Measurements from ENCODE around the gene USP21.

USP21 gene

GRCh38 chr1:161160671-161161145 is 1.4 kb downstream of the USP21 start:
- H3K36me3 ChIP-seq (ENCODE audit: control insufficient read depth, low read length) = peaks cover 55% of the 10 kb centered on the region
- peaks cover 31% of the 10 kb centered on the region for H3K4me1 ChIP-seq (ENCODE audit: control insufficient read depth, low read length)
- peak overlapping the region; percentile 69; the same call in 1 of the 2 replicates for H3K4me2 ChIP-seq (ENCODE audit: low read length)
- no peak for TF ChIP-seq CTCF (IDR thresholded peaks at IDR 0.05; ENCODE audit: low read depth, low read length, poor library complexity, severe bottlenecking)
- TF ChIP-seq EZH2phosphoT487 (IDR thresholded peaks at IDR 0.05; ENCODE audit: borderline replicate concordance, low read length) = no peak
- H3K27me3 ChIP-seq (ENCODE audit: control insufficient read depth, low read length) = no peaks in the 10 kb centered on the region
- no peak overlapping the region for H3K27ac ChIP-seq (ENCODE audit: low read depth, low read length)
- H3K9me2 ChIP-seq (replicated peaks; ENCODE audit: control insufficient read depth, low read length) = no peaks in the 10 kb centered on the region
- peak overlapping the region; percentile 81; the same call in 1 of the 2 replicates for H3K4me3 ChIP-seq (ENCODE audit: low read length)
- no peaks in the 10 kb centered on the region for H4K20me1 ChIP-seq (ENCODE audit: control insufficient read depth, insufficient read depth, low read depth, low read length)
- H3K9me3 ChIP-seq (ENCODE audit: control insufficient read depth, insufficient read depth, low read length) = no peaks in the 10 kb centered on the region
- H3F3A ChIP-seq (ENCODE audit: control insufficient read depth, insufficient read depth) = 0 out of 2 replicates have a peak, but pooled peaks cover 11% of the 10 kb centered on the region
- H3K79me2 ChIP-seq (ENCODE audit: control insufficient read depth, low read length) = peaks cover 16% of the 10 kb centered on the region

- Histone ChIP-seq H3K79me2 (ENCODE audit: control insufficient read depth, low read length) (peaks cover 16% of the 10 kb centered on the region), H3K9me2 (replicated peaks; ENCODE audit: control insufficient read depth, low read length) (no peaks in the 10 kb centered on the region), H3K36me3 (ENCODE audit: control insufficient read depth, low read length) (peaks cover 53% of the 10 kb centered on the region), H3K4me2 (ENCODE audit: low read length) (no peak overlapping the region), H3K4me1 (ENCODE audit: control insufficient read depth, low read length) (peaks cover 34% of the 10 kb centered on the region), H3K27ac (ENCODE audit: low read depth, low read length) (no peak overlapping the region), H3K9me3 (ENCODE audit: control insufficient read depth, insufficient read depth, low read length) (no peaks in the 10 kb centered on the region), H4K20me1 (ENCODE audit: control insufficient read depth, insufficient read depth, low read depth, low read length) (no peaks in the 10 kb centered on the region), H3F3A (ENCODE audit: control insufficient read depth, insufficient read depth) (0 out of 2 replicates have a peak, but pooled peaks cover 11% of the 10 kb centered on the region), H3K4me3 (ENCODE audit: low read length) (no peak overlapping the region), H3K27me3 (ENCODE audit: control insufficient read depth, low read length) (no peaks in the 10 kb centered on the region)
- no peak for TF ChIP-seq EZH2phosphoT487 (IDR thresholded peaks at IDR 0.05; ENCODE audit: borderline replicate concordance, low read length)
- TF ChIP-seq CTCF (IDR thresholded peaks at IDR 0.05; ENCODE audit: low read depth, low read length, poor library complexity, severe bottlenecking) = no peak
These were observed 2.4 kb downstream of the USP21 start for GRCh38 chr1:161161652-161162051.

- H3K27ac ChIP-seq (ENCODE audit: low read depth, low read length) = no peak overlapping the region
- no peaks in the 10 kb centered on the region for H3K27me3 ChIP-seq (ENCODE audit: control insufficient read depth, low read length)
- H3K36me3 ChIP-seq (ENCODE audit: control insufficient read depth, low read length) = peaks cover 50% of the 10 kb centered on the region
- no peaks in the 10 kb centered on the region for H3K9me2 ChIP-seq (replicated peaks; ENCODE audit: control insufficient read depth, low read length)
- H3F3A ChIP-seq (ENCODE audit: control insufficient read depth, insufficient read depth) = 0 out of 2 replicates have a peak, but pooled peaks cover 9% of the 10 kb centered on the region
- TF ChIP-seq EZH2phosphoT487 (IDR thresholded peaks at IDR 0.05; ENCODE audit: borderline replicate concordance, low read length) (no peak), CTCF (IDR thresholded peaks at IDR 0.05; ENCODE audit: low read depth, low read length, poor library complexity, severe bottlenecking) (no peak)
- no peak overlapping the region for H3K4me3 ChIP-seq (ENCODE audit: low read length)
- peaks cover 20% of the 10 kb centered on the region for H3K79me2 ChIP-seq (ENCODE audit: control insufficient read depth, low read length)
- no peaks in the 10 kb centered on the region for H3K9me3 ChIP-seq (ENCODE audit: control insufficient read depth, insufficient read depth, low read length)
- H3K4me1 ChIP-seq (ENCODE audit: control insufficient read depth, low read length) = peaks cover 36% of the 10 kb centered on the region
- H4K20me1 ChIP-seq (ENCODE audit: control insufficient read depth, insufficient read depth, low read depth, low read length) = no peaks in the 10 kb centered on the region
- H3K4me2 ChIP-seq (ENCODE audit: low read length) = no peak overlapping the region
These were observed 2.8 kb downstream of the USP21 start for GRCh38 chr1:161162052-161162451.
